Measurements from ENCODE around the gene GPR15LG.
"Not testable (repeated sequence)": the region's sequence is repeated elsewhere in the genome, so short reads cannot be mapped to it uniquely, and the experiment has no call there.

The GPR15LG gene

GRCh38 chr10:84173501-84173929 is at the start of gene GPR15LG:
Gene GPR15LG (plus strand): TSS chr10:84173801. CDS start chr10:84173852, 51 bp downstream.
- DNase-seq, result no peak

DNA sequence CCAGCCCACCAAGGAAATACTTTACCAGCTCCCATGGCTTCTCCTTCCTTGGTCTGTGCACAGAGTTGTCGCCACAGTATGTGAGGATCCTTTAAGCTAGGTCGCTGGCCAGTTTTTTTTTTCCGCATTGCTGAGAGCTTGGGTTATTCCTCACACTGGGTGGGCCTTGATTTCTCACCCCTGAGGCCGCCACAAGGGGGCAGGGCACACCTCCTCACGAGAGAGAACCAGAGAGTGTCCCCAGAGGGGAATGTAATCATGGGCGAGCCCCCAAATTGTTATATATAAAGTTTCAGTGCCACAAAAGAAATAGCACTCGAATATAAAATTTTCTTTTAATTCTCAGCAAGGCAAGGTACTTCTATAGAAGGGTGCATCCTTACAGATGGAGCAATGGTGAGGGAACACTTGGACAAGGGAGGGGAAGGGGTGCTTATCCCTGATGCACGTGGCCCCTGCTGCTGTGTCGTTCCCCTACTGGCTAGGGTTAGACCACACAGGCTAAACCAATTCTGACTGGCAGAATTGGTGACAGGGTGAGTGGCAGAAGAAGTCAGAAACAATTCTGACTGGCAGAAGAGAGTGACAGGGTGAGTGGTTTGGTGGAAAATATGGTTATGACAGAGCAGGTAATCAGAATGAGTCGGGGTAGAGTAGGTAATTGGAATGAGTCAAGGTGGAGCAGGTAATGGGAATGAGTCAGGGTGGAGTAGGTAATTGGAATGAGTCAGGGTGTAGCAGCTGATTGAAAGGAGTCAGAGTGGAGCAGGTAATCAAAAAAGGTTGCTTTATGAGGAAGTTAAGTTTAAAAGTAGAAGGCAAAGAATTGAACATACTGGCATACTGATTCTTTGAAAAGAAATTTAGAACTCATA is 47.5 kb upstream of the GPR15LG start:
- not testable (repeated sequence) for DNase-seq

- no peak for DNase-seq
Measured at GRCh38 chr10:84126785-84127167, 46.8 kb upstream of the GPR15LG start.

DNA sequence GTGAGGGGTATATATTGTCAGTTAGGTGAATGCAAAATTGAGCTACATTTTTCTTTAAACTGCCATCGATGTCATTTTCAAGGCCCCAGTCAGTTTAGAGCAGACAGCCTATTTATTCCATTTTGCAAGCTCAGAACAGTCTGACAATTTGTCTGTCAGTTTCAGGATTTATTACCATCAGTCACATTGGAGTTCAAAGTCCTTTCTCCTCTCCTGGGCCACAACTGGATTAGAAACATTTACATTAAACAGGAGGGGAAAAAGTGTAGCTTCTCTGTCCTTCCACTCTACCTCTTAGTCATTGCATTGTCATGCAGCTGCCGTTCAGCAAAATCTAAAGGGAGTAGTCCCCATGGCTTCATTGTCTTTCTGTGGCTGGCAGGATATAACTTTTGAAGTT is 37.8 kb upstream of the GPR15LG start:
- DNase-seq, result no peak

- DNase-seq, result no peak
Measured at GRCh38 chr10:84137811-84138210, 35.8 kb upstream of the GPR15LG start.

DNA sequence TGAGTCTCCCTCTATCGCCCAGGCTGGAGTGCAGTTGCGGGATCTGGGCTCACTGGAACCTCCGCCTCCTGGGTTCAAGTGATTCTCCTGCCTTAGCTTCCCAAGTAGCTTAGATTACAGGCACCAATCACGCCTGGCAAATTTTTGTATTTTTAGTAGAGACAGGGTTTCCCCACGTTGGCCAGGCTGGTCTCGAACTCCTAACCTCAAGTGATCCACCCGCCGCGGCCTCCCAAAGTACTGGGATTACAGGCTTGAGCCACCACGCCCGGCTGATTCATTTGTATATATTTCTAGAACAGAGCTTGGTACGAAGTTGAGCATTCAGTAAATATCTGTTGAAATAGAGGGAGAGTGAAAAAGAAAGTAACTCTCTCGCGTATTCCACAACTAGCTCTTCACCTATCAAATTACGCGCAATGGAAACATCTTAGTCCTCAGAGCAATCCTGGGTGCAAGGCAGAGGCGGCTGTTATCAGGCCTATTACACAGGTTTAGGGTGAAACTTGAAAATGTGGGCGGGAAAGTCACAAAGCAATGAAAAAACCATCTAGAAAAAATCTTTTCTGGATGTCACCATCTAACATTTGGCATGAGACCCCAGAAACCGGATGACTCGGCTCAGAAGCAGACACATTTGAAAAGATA is 35.0 kb upstream of the GPR15LG start:
- DNase-seq, result no peak

DNA sequence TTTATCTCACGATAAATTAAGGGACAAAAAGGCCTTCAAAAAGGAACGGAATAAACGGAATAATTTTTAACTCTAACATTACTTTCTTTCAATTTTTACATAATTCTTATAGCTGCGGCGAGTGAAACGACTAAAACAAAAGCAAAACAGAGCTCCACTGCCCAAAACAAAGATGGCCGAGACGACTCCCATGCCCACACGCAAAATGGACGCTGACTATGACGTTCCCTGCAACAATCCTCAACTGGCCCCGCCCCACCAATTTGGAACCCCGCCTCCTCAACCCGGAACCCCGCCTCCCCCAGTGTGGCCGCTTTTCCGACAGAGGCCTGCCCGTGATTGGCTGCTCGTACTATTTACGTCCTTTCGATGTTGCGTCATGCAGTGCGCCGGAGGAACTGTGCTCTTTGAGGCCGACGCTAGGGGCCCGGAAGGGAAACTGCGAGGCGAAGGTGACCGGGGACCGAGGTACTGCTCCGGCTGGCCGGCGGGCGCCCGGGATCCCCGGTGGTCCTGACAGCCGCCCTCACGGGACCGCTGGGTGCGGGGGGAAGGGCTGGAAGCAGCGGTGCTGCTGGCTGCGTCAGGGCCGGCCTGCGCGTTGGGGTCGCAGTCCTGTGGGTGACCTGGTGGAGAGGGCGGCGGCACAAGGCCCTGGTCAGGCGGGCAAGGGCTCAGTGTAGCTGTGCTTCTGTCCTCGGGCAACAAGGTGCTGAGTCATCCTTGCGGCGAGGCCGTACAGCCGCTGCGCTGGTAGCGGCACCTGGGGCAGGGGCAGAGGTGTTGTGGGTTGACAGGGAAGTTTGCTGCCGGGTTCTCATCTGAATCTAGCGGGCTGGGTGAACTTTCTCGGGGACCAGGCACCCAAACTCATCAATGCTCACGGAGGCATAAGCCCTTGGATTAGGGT is 34.2 kb upstream of the GPR15LG start, which contains the start of gene GHITM:
Gene GHITM (plus strand): TSS at position 384 of the 910 bp plus-strand sequence. CDS start 1,992 bp downstream, outside the sequence.
- peak; percentile 99 for DNase-seq

DNA sequence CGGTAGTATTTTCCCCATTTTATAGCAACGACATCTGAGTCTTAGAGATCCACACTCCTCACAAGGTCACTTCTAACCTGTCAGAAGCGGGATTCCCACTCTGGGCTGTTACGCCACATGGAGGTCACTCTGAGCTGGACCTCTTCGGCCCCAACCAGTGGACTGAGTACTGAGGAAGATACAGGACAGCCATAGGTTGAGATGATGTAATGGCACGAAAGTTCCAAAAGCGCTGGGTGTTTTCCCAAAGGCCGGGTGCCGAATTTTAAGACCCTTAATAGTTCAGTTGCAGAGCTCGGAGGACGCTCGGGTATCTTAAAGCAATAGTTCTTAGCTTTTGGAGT is 33.6 kb upstream of the GPR15LG start:
- DNase-seq, result peak; percentile 46

DNA sequence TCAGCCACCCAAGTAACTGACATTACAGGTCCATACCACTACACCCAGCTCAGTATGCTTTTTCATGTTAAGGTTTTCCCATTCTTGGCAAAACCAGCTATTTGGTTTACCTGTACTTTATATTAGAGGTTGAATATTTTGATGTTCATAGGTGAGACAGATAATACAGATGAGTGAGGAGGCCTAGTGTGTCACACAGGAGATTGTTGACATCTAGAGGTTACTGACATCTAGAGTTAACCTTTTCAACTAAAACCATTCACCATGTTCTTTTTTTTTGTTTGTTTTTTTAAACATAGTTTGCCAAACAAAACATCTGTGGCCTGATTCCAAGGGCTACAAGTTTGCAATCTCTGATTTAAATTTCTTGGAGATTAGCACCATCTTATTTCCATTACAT is 26.3 kb upstream of the GPR15LG start:
- DNase-seq, result no peak

DNA sequence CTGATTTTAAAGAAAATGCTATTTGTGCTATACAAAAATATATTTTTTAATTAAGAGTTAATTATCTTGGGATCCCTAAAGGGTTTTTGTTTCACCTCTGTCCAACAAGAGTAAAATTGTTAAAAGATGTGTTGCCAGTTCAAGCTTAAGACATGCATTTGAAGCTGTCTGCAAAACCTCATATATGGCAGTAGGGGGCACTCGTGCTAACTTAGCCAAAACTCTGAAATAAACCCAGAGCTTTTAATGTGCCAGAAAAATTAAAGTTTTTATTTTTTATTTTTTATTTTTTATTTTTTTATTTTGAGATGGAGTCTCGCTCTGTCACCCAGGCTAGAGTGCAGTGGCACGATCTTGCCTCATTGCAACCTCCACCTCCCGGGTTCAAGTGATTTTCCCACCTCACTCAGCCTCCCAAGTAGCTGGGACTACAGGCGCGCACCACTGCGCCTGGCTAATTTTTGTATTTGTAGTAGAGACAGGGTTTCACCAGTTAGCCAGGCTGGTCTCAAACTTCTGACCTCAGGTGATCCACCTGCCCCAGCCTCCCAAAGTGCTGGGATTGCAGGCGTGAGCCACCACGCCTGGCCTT is 25.5 kb upstream of the GPR15LG start:
- peak; percentile 24 for DNase-seq

DNA sequence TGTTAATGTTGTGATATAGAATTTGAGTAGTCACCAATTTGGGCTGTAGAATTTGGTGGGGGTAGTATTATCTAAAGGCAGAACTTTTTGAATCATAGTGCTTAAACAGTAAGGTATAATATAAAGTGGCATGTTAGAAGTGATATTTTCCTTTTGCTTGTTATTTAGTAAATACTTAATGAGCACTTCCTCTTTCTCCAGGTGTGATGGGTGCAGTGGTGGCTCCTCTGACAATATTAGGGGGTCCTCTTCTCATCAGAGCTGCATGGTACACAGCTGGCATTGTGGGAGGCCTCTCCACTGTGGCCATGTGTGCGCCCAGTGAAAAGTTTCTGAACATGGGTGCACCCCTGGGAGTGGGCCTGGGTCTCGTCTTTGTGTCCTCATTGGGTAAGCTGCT is 23.7 kb upstream of the GPR15LG start:
- no peak for DNase-seq

DNA sequence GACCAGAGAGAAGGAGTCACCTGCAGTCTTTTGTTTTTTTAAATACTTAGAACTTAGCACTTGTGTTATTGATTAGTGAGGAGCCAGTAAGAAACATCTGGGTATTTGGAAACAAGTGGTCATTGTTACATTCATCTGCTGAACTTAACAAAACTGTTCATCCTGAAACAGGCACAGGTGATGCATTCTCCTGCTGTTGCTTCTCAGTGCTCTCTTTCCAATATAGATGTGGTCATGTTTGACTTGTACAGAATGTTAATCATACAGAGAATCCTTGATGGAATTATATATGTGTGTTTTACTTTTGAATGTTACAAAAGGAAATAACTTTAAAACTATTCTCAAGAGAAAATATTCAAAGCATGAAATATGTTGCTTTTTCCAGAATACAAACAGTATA is 20.8 kb upstream of the GPR15LG start:
- DNase-seq, result no peak

- no peak for DNase-seq
Measured at GRCh38 chr10:84155521-84155920, 18.1 kb upstream of the GPR15LG start.

- no peak for DNase-seq
Measured at GRCh38 chr10:84156009-84156408, 17.6 kb upstream of the GPR15LG start.

- DNase-seq, result no peak
Measured at GRCh38 chr10:84156768-84157167, 16.8 kb upstream of the GPR15LG start.

- DNase-seq, result no peak
Measured at GRCh38 chr10:84158061-84158460, 15.5 kb upstream of the GPR15LG start.

DNA sequence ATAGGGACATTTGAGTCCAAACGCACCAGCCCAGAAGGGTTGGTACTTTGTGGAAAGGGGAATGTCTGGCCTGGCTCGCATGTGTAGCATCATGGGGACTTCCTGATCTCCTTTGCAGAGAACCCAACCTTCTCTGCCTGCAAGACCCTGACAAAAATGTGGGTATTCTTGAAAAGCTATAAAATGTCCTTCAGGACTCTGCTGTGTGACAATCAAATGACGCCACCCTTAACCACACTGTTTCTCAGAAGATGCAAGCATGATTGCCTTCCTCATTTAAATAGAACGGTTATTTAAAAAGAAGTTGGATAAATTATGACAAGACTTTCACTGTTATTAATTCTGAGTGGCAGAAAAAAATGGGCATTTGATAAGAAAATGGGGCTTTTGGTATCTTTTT is 15.1 kb upstream of the GPR15LG start:
- no peak for DNase-seq

- no peak for DNase-seq
Measured at GRCh38 chr10:84159076-84159685, 14.4 kb upstream of the GPR15LG start.

DNA sequence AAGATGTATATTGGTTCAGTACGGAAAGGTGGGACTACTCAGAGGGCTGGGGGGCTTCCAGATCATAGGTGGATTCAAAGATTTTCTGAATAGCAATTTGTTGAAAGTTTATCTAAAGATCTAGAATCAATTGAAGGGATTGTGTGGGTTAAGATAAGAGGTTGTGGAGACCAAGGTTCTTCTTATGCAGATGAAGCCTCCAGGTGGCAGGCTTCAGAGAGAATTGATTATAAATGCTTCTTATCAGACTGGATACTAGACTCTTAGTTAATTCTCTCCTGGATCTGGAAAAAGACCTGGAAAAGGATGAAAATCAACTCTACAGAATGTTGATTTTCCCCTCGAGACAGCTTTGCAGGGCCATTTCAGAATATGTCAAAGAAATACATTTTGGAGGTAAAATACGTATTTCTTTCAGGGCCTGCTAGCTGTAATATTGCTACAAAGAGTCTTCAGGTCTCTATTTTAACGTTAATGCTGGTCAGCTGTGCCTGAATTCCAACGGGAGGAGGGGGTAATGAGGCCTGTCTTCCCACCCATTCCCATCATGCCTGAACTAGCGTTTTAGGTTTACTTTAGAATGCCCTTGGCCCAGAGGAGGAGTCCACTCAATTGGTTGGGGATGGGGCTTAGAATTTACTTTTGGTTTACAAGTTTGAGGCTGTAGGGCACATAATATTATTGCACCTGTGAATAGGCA is 12.8 kb upstream of the GPR15LG start:
- no peak for DNase-seq

DNA sequence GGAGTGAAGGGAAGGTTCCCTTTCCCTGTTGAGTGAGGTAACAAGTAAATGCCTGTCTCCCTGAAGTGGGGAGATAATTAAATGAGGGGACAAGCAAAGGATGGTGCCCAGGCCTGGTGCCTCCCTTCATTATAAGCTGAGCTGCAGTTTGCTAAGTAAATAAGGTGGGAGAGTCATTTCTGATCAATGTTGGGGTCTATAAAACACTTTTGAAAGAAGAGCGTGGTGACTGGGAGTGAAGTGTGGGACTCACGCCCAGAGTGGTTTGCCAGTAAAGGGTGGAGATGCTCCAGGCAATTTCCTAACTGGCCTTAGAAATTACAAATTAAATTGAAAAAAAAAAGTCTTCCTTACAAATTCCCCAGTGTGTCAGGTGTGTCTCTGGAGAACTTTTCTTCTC is 9.6 kb upstream of the GPR15LG start:
- DNase-seq, result no peak

- DNase-seq, result no peak
Measured at GRCh38 chr10:84164442-84164841, 9.2 kb upstream of the GPR15LG start.

All from fibroblast of upper back skin (primary cell).